HL-60 (cell line): Measurements from ENCODE around the gene HSD17B12.

Experiments
- CTCF ChIP-seq: IDR thresholded peaks from one replicate; pipeline ENCODE4 v1.5.1; 2011; ENCODE audit warnings: low read length, control low read depth, inconsistent platforms; ENCODE audit not compliant: insufficient read depth
- GABPA ChIP-seq: IDR thresholded peaks from 2 replicates; pipeline ENCODE4 v1.6.1; 2012; ENCODE audit warnings: low read depth
- POLR2AphosphoS5 ChIP-seq: IDR thresholded peaks from 2 replicates; pipeline ENCODE4 v1.6.1; 2012; ENCODE audit warnings: low read depth
- SPI1 ChIP-seq: IDR thresholded peaks from 2 replicates; pipeline ENCODE4 v1.6.1; 2012; ENCODE audit warnings: low read depth, mild to moderate bottlenecking, borderline replicate concordance
- TF ChIP-seq, protein P1 (sequence below): IDR thresholded peaks from 2 replicates; pipeline ENCODE4 v1.6.1; 2012; ENCODE audit warnings: low read depth; ENCODE audit not compliant: insufficient replicate concordance

- no peak for TF ChIP-seq CTCF
- TF ChIP-seq POLR2AphosphoS5 = no peak
- no peak for TF ChIP-seq SPI1
- TF ChIP-seq, protein P1, sequence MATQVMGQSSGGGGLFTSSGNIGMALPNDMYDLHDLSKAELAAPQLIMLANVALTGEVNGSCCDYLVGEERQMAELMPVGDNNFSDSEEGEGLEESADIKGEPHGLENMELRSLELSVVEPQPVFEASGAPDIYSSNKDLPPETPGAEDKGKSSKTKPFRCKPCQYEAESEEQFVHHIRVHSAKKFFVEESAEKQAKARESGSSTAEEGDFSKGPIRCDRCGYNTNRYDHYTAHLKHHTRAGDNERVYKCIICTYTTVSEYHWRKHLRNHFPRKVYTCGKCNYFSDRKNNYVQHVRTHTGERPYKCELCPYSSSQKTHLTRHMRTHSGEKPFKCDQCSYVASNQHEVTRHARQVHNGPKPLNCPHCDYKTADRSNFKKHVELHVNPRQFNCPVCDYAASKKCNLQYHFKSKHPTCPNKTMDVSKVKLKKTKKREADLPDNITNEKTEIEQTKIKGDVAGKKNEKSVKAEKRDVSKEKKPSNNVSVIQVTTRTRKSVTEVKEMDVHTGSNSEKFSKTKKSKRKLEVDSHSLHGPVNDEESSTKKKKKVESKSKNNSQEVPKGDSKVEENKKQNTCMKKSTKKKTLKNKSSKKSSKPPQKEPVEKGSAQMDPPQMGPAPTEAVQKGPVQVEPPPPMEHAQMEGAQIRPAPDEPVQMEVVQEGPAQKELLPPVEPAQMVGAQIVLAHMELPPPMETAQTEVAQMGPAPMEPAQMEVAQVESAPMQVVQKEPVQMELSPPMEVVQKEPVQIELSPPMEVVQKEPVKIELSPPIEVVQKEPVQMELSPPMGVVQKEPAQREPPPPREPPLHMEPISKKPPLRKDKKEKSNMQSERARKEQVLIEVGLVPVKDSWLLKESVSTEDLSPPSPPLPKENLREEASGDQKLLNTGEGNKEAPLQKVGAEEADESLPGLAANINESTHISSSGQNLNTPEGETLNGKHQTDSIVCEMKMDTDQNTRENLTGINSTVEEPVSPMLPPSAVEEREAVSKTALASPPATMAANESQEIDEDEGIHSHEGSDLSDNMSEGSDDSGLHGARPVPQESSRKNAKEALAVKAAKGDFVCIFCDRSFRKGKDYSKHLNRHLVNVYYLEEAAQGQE = no peak
- no peak for TF ChIP-seq GABPA
Measured at GRCh38 chr11:43871051-43871450, 190.5 kb downstream of the HSD17B12 start.
